GM21515 (cell line): ENCODE results near the gene FRS2.
"Not testable (repeated sequence)": the region's sequence is repeated elsewhere in the genome, so short reads cannot be mapped to it uniquely, and the experiment has no call there.

Experiments used
- ATAC-seq: cut with Tn5 transposase; IDR thresholded peaks from one replicate; pipeline ENCODE4 v1.9.1; 2021; ENCODE audit not compliant: unreplicated experiment

FRS2 gene

GRCh38 chr12:69570545-69571399 is 100.6 kb downstream of the FRS2 start:
- peak; percentile 68 for ATAC-seq

- ATAC-seq = no peak
Measured at GRCh38 chr12:69575346-69575745, 105.2 kb downstream of the FRS2 start.

- ATAC-seq = no peak
Measured at GRCh38 chr12:69578283-69578682, 108.1 kb downstream of the FRS2 start.

DNA sequence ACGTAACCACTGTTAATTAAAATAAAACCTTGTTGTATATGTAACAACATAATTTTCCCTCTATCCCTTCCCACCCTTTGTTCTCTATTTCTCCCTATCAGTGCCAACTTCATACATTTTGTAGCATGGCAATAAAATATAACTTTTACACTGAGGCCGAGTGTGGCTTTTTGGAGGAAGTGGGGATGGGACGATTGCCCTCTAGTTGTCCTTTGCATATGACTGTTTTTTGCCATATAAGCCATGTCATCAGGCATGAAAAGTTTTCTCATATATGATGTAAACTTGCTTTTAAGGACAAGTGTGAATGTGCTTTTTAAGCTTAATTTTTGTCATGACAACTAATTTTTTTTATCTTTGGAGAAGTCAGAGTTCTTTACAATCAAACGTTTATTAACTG is 108.8 kb downstream of the FRS2 start:
- no peak for ATAC-seq

DNA sequence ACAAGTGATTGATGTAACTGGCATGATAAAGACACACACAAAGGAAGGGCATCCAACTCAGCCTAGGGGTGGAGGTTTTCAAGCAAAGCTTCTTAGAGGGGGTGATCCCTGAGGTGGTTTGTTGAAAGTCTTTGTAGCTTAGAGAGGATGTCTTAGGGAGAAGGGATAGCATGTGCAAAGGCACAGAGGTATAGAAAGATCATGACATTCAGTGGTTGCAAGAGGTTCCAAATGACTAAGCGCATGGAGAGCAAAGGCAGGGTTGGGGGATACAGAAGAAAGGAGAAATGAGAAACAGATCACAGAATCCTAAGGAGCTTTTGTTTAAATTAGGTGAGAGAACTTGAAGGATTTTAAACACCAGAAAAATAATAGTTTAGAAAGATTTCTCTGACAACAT is 109.9 kb downstream of the FRS2 start:
- ATAC-seq = no peak

DNA sequence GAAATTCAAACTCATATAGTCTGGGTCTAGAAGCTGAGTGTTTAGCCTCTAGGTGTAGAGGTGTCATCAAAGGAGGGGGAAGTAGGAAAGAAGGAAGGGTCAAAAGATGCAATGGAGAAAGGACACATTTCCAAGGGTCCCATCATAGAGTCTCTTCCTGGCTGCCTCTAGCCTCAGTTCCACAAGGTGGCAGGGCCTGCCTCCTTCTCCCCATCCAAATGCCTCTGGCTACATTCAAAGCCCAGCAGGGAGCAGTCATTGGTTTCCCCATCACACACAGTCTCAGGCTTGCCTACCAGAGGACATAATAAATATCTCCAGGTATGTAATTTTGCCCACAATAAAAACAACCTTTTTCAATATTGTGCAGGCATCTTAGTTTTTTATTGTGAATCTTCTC is 113.0 kb downstream of the FRS2 start:
- ATAC-seq = no peak

DNA sequence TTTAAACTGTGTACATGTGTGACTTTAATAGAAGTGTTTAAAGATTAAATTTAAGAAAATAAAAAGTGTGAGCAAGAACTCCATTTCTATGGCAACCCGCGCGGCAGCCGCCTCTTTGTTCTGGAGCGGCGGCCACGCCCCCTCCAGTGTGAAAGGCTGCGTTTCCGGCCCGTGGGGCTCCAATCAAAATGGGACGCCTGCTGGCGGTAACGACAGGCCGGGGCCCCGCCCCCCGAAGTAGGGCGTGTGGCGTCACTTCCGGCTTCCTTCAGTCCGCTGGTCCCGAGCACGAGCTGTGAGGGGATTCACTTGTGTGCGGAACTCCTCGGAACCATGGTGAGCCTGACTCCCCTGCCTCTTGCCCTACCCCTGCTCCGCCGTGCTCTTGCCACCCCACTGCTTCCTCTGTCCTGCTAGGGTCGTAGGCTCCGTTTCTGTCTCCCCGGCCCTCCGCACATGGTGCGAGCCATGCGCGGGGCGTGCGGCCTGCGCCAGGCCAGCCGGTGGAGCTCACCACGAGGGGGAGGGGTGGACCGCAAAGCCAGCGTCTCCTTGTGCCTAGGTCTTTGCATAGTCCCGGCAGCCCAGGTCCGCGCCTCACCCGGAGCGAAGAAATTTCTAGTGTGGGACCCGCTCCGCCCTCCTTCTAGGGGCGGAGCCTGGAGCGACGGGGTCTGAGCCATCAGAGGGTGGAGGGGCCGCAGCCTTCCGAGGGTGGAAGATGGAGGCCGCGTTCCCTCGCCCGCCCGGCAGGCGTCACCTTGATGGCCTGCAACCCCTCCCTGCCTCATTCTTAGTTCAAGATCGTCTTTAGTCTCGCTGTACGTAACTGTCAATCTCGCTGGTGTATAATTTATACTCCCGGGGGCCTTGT is 115.2 kb downstream of the FRS2 start, which contains the start of gene CCT2:
CCT2 (plus strand) TSS at position 271 of the 874 bp plus-strand sequence; CDS start at position 334, 63 bp downstream.
- peak; percentile 98 for ATAC-seq

- ATAC-seq = no peak
Measured at GRCh38 chr12:69588527-69588926, 118.3 kb downstream of the FRS2 start.

DNA sequence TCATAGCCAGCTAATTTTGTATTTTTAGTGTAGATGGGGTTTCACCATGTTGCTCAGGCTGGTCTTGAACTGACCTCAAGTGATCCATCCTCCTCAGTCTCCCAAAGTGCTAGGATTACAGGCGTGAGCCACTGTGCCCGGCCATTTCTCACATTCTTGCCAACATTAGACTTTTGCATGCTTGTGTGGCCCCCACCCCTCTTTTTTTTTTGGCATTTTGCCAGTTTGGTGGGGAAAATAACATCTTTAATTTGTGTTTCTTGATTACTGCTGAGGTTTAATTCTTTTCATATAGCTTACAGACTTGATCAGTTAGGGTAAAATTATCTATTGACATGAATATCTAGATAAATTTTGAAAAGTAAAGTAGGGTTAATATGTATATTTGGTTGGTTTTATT is 118.9 kb downstream of the FRS2 start:
- no peak for ATAC-seq

DNA sequence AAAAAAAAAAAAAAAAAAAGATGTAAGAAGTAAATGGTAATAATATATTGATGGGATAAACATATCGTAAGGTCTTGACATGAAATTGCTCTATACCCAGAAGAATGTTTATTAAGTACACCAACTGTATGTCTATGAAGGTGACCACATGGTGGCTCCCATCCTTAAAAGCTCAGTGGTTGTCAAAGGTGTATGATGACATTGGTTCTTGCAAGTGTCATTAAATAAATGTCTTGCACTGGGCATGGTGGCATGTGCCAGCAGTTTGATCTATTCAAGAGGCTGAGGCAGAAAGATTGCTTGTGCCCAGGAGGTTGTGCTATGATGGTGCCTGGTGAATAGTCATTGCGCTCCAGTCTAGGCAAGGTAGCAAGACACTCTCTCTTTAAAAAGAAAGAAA is 125.5 kb downstream of the FRS2 start:
- ATAC-seq = no peak

DNA sequence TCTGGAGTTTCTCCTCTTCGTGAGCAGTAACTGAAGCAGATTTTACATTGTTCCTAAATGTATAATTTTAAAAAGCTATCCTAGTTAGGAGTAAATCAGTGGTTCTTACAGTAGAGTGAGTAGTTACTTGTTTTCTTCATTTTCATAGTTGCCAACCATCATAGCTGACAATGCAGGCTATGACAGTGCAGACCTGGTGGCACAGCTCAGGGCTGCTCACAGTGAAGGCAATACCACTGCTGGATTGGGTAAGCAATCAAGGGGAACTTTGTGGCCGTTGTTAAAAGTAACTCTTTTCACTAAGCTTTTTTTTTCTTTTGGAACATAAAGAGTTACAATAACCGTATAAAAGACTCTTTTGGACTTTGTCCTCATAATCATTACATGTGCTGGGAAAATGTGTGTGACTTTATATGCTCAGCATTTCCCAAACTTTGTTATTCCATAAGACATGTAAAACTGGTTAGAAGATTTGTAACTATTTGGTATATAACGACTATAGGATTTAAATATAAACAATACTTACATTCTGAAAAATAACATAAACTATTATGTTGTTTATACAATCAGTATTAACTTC is 128.1 kb downstream of the FRS2 start:
- ATAC-seq = no peak

DNA sequence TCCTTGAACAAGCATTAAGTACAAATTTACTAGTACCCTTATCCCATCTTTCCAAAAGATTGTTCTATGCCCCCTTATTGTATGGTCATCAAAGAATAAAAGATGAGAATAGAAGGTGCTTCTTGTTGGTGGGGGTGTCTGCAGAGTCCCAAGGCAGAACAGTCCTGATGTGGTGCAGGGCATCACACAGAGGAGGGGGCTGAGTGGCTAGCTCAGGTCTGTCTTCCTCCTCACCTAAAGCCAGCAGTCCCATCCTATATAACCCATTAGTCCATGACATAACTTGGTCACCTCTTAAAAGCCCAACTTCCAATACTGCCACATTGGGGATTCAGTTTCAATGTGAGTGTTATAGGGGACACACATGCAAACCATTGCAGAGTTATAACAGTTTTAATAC is 130.6 kb downstream of the FRS2 start:
- no peak for ATAC-seq

- no peak for ATAC-seq
Measured at GRCh38 chr12:69601962-69602685, 131.9 kb downstream of the FRS2 start.

DNA sequence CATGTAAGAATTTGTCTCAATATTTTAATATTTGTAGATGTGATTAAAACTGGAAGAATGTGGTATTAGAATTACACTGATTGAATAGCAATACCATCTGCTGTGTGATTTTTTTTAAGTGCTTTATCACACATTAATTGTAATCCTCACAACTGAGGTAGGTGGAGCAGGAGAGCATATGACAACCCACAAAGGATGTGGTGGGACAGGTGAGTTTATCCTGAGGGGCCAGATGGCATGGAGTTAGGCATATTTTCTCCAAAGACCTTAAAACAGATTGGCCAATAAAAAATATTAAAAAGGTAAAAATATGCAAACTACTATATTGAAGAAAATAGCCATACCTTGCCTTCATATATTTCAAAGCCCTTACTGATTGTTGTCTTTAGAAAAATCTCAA is 132.8 kb downstream of the FRS2 start:
- ATAC-seq = no peak

GRCh38 chr12:69603556-69603955 is 133.4 kb downstream of the FRS2 start:
- ATAC-seq = not testable (repeated sequence)

GRCh38 chr12:69604275-69604674 is 134.1 kb downstream of the FRS2 start:
- ATAC-seq = not testable (repeated sequence)

GRCh38 chr12:69608114-69608513 is 137.9 kb downstream of the FRS2 start:
- no peak for ATAC-seq

GRCh38 chr12:69610126-69610525 is 139.9 kb downstream of the FRS2 start:
- ATAC-seq = no peak

GRCh38 chr12:69610729-69611128 is 140.5 kb downstream of the FRS2 start, which contains the start of gene LRRC10:
Gene LRRC10, minus strand, starts transcription at chr12:69610907. Its CDS starts 69 bp downstream, at chr12:69610838.
- ATAC-seq = no peak

GRCh38 chr12:69613351-69613750 is 143.2 kb downstream of the FRS2 start:
- no peak for ATAC-seq

- no peak for ATAC-seq
Measured at GRCh38 chr12:69616025-69616424, 145.8 kb downstream of the FRS2 start.
